Measurements from ENCODE around the gene SERTAD1. TPM values are rescaled to one million over a fixed set of nuclear protein-coding genes. Genes with fewer than 3 reads are reported as not detected.

The SERTAD1 gene
- total and polyA plus RNA-seq, 2 of the 4 experiments (the other 2 are of a cell fraction) = 21.1 to 27.4 TPM

DNA sequence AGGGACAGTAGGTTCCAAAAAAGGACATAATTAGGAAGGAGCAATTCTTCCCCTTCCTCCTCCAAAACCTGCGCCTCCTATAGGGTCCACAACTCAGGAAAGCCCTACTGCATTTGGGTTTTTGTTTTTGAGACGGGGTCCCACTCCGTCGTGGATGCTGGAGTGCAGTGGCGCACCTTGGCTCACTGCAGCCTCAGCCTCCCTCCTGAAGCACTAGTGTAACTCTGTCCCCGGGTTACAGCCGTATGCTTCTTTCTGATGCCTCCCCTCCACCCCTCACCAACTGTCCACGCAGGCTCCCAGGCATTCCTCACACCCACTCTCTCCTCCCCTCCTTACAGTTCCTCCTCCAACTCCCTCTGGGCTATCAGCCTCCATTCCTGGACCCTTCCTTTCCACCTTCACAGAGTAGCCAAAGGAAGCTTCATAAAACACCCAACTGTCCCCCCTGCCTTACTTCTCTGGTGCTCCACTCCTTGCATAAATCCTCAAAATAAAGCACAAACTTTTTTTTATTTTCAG, 20.5 kb upstream of the SERTAD1 start:
- WGBS, 2 experiments (ENCODE audit: extremely low coverage in 2 of 2, insufficient read length in 1 of 2) = 88% methylated on average over 8 of the region's 8 CpGs; no CpG with 5 or more reads in 1 of the 2 experiments
- no peak overlapping the region for H3K4me3 ChIP-seq (ENCODE audit: insufficient read depth, low read depth, low read length)
- H3K27ac ChIP-seq (ENCODE audit: insufficient read depth, low read length) = no peak overlapping the region
- intact Hi-C loops (cut with micrococcal nuclease) (no loop called here), dilution Hi-C loops (cut with HindIII; ENCODE audit: low sequenced_read_pairs, unreplicated experiment) (no loop called here), in situ Hi-C loops (cut with MboI; ENCODE audit: low sequenced_read_pairs) (no loop called here)
- H2BK20ac ChIP-seq (ENCODE audit: low read depth, low read length) = no peak overlapping the region
- no peak overlapping the region for H2AK9ac ChIP-seq (replicated peaks; ENCODE audit: low read depth, low read length, poor library complexity)
- no peak overlapping the region for H2AFZ ChIP-seq (replicated peaks; ENCODE audit: low read length, poor library complexity)
- H3K18ac ChIP-seq (ENCODE audit: low read depth, low read length) = no peak overlapping the region
- TF ChIP-seq POLR2A (IDR thresholded peaks at IDR 0.05; ENCODE audit: low read depth, low read length) = no peak
- TF ChIP-seq, protein P1, sequence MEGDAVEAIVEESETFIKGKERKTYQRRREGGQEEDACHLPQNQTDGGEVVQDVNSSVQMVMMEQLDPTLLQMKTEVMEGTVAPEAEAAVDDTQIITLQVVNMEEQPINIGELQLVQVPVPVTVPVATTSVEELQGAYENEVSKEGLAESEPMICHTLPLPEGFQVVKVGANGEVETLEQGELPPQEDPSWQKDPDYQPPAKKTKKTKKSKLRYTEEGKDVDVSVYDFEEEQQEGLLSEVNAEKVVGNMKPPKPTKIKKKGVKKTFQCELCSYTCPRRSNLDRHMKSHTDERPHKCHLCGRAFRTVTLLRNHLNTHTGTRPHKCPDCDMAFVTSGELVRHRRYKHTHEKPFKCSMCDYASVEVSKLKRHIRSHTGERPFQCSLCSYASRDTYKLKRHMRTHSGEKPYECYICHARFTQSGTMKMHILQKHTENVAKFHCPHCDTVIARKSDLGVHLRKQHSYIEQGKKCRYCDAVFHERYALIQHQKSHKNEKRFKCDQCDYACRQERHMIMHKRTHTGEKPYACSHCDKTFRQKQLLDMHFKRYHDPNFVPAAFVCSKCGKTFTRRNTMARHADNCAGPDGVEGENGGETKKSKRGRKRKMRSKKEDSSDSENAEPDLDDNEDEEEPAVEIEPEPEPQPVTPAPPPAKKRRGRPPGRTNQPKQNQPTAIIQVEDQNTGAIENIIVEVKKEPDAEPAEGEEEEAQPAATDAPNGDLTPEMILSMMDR (conservative IDR thresholded peaks at IDR 0.05; ENCODE audit: low read depth, low read length) = no peak
- no peak for TF ChIP-seq ELK1 (IDR thresholded peaks at IDR 0.05; ENCODE audit: borderline replicate concordance, low read depth, low read length)
- no peak for TF ChIP-seq RCOR1 (IDR thresholded peaks at IDR 0.05; ENCODE audit: insufficient replicate concordance, low read length)
- no peak for TF ChIP-seq MAZ (IDR thresholded peaks at IDR 0.05; ENCODE audit: borderline replicate concordance, low read depth, low read length)
- TF ChIP-seq RFX5 (IDR thresholded peaks at IDR 0.05; ENCODE audit: low read depth, low read length) = no peak
- no peak for TF ChIP-seq CEBPB (IDR thresholded peaks at IDR 0.05; ENCODE audit: low read depth, low read length)
- TF ChIP-seq MAFK (IDR thresholded peaks at IDR 0.05; ENCODE audit: low read depth, low read length) = no peak
- TF ChIP-seq RAD21 (IDR thresholded peaks at IDR 0.05; ENCODE audit: low read length) = no peak
- no peak for TF ChIP-seq SMC3 (IDR thresholded peaks at IDR 0.05; ENCODE audit: low read depth, low read length)
- no peak for TF ChIP-seq FOS (IDR thresholded peaks at IDR 0.05; ENCODE audit: low read depth, low read length)
- TF ChIP-seq NFE2L2 (IDR thresholded peaks at IDR 0.05; ENCODE audit: low read depth, low read length) = no peak
- no peak for TF ChIP-seq BHLHE40 (IDR thresholded peaks at IDR 0.05; ENCODE audit: low read depth, low read length)
- no peak for TF ChIP-seq CHD1 (IDR thresholded peaks at IDR 0.05; ENCODE audit: low read depth, low read length)
- no peak for TF ChIP-seq USF2 (IDR thresholded peaks at IDR 0.05; ENCODE audit: low read depth, low read length)
- no peak overlapping the region for H4K5ac ChIP-seq (ENCODE audit: low read depth, low read length)
- no peak for DNase-seq
- H3K9ac ChIP-seq (ENCODE audit: low read depth, low read length) = no peak overlapping the region
- ATAC-seq (ENCODE audit: low read depth) = no peak
- peaks cover 12% of the 10 kb centered on the region for H3K36me3 ChIP-seq (ENCODE audit: control insufficient read depth, insufficient read depth, low read length)
- H3K23ac ChIP-seq (ENCODE audit: low read depth, low read length) = no peak overlapping the region
- H3K27me3 ChIP-seq (ENCODE audit: control insufficient read depth, insufficient read depth, low read length) = no peaks in the 10 kb centered on the region
- no peaks in the 10 kb centered on the region; the same call in 1 of the 2 replicates for H3K9me1 ChIP-seq (ENCODE audit: insufficient read depth, low read length)
- no peak overlapping the region for H2BK5ac ChIP-seq (ENCODE audit: low read depth, low read length, poor library complexity, severe bottlenecking)
- H3K4me1 ChIP-seq (ENCODE audit: control insufficient read depth, insufficient read depth, low read length) = no peaks in the 10 kb centered on the region; the same call in 1 of the 2 replicates
- H3K56ac ChIP-seq (ENCODE audit: extremely low read depth, insufficient read depth, low read length) = no peak overlapping the region
- H2BK120ac ChIP-seq (ENCODE audit: low read depth, low read length) = no peak overlapping the region
- H3K79me1 ChIP-seq (ENCODE audit: low read depth in 1 of 2, low read length in 2 of 2) = peaks cover 6 to 21% of the 10 kb centered on the region in 2 experiments; a peak in 3 of 4 replicates
- no TSS peak for BruUV-seq (replicated peaks)
- ChIA-PET POLR2A (ENCODE audit: unreplicated experiment) (no interaction called here), CTCF (interaction anchor here (0.6 to 1.0 kb wide), 2 partner anchors 18 to 306 kb away, joined by 3 read pairs; no protein-coding TSS in a partner anchor)
- H2AK5ac ChIP-seq (ENCODE audit: low read depth, low read length) = no peak overlapping the region
- no peak overlapping the region for H4K8ac ChIP-seq (ENCODE audit: low read depth in 2 of 2, low read length in 2 of 2)
- H4K20me1 ChIP-seq (ENCODE audit: insufficient read depth, low read length) = peaks cover 18% of the 10 kb centered on the region
- no peak overlapping the region for H4K91ac ChIP-seq (ENCODE audit: insufficient read depth, low read depth, low read length)
- no peak overlapping the region for H3K4ac ChIP-seq (ENCODE audit: low read depth, low read length)
- H2BK15ac ChIP-seq (ENCODE audit: low read depth, low read length) = no peak overlapping the region
- no peak overlapping the region for H3K14ac ChIP-seq (replicated peaks; ENCODE audit: low read depth, low read length)
- H3K9me3 ChIP-seq (ENCODE audit: control insufficient read depth, insufficient read depth, low read length) = no peaks in the 10 kb centered on the region
- H3K4me2 ChIP-seq (ENCODE audit: low read depth, low read length) = no peak overlapping the region

Data from IMR-90 (cell line).